Suprapubic skin (tissue), 3 donors: Measurements from ENCODE around the gene LRRC27.

Source experiments
- EP300 ChIP-seq: sonication (generic); formaldehyde crosslinking; IDR thresholded peaks from one replicate; pipeline ENCODE4 v1.6.1; 2017; ENCODE audit warnings: antibody characterized with exemption
- TF ChIP-seq, protein P1 (sequence below), 2 donors: fragments of 200-600 bp in 1 of 2; fragments of 450-650 bp in 1 of 2; sonication (generic) in 1 of 2; IDR thresholded peaks; one replicate each; pipeline ENCODE4 v1.5.1; 2016 to 2019; ENCODE audit warnings: antibody characterized with exemption in 2 of 2, mild to moderate bottlenecking in 1 of 2, moderate library complexity in 1 of 2

DNA sequence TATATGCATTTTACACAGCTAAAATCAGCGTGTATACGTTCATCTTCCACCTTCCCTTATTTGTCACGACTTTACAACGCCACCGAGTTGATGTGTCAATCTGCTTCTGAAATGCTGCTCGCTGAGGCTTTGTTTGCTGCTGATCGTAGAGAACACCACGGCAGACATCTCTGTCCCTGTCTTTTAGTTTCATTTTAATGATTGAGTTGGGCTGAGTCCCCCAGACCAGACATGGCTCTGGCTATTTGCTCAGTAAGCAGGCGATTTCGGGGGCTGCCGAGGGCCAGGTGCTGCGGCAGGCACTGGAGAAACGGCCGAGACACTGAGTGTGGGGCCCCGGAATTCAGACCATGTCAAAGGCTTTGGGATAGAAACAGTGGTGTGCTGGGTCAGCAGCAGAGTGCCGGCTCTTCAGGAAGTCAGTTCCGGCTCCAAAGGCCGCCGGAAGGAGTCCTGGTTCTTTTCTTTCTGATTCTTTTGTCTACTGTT is 5.0 kb downstream of the LRRC27 start:
- TF ChIP-seq, protein P1, sequence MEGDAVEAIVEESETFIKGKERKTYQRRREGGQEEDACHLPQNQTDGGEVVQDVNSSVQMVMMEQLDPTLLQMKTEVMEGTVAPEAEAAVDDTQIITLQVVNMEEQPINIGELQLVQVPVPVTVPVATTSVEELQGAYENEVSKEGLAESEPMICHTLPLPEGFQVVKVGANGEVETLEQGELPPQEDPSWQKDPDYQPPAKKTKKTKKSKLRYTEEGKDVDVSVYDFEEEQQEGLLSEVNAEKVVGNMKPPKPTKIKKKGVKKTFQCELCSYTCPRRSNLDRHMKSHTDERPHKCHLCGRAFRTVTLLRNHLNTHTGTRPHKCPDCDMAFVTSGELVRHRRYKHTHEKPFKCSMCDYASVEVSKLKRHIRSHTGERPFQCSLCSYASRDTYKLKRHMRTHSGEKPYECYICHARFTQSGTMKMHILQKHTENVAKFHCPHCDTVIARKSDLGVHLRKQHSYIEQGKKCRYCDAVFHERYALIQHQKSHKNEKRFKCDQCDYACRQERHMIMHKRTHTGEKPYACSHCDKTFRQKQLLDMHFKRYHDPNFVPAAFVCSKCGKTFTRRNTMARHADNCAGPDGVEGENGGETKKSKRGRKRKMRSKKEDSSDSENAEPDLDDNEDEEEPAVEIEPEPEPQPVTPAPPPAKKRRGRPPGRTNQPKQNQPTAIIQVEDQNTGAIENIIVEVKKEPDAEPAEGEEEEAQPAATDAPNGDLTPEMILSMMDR (IDR thresholded peaks at IDR 0.05), result no peak
- TF ChIP-seq EP300, result no peak
